Upper lobe of left lung (tissue), 6 donors: ENCODE measurements around the gene ARAP1. TPM values are rescaled to one million over a fixed set of nuclear protein-coding genes. Genes with fewer than 3 reads are reported as not detected.
A peak's percentile ranks its signal among the peaks of the same experiment; 100 is the strongest.

Experiments
- ATAC-seq, 2 donors: fragments of 200-7000 bp; cut with Tn5 transposase; one replicate each; pipeline ENCODE4 v1.9.1; 2022; ENCODE audit warnings: mild to moderate bottlenecking in 2 of 2, moderate library complexity in 2 of 2; ENCODE audit not compliant: low FRiP score in 2 of 2
- DNase-seq, 2 donors: peaks; one replicate each; pipeline ENCODE4 v3.0.0-alpha.2; 2019 to 2020
- H3K27ac ChIP-seq, 4 donors: fragments of 200-600 bp; sonication (generic); one replicate each; pipeline ENCODE4 v1.5.1; 2016 to 2019
- H3K27me3 ChIP-seq, 4 donors: fragments of 200-600 bp; sonication (generic); one replicate each; pipeline ENCODE4 v1.5.1; 2017 to 2019
- H3K36me3 ChIP-seq, 4 donors: fragments of 200-600 bp; sonication (generic); one replicate each; pipeline ENCODE4 v1.5.1; 2016 to 2019
- H3K4me1 ChIP-seq, 4 donors: fragments of 200-600 bp; sonication (generic); one replicate each; pipeline ENCODE4 v1.5.1; 2018 to 2019
- H3K4me3 ChIP-seq, 4 donors: fragments of 200-600 bp; sonication (generic); one replicate each; pipeline ENCODE4 v1.5.1; 2017 to 2019; ENCODE audit warnings: mild to moderate bottlenecking in 2 of 4, moderate library complexity in 1 of 4
- H3K9me3 ChIP-seq, 4 donors: fragments of 200-600 bp; sonication (generic); one replicate each; pipeline ENCODE4 v1.5.1; 2018 to 2019
- EP300 ChIP-seq, 4 donors: sonication (generic); formaldehyde crosslinking; IDR thresholded peaks; one replicate each; pipeline ENCODE4 v1.5.1; 2017; ENCODE audit warnings: antibody characterized with exemption in 4 of 4, control low read depth in 2 of 4
- POLR2A ChIP-seq, 4 donors: fragments of 450-650 bp; IDR thresholded peaks; one replicate each; pipeline ENCODE4 v1.5.1; 2016 to 2017; ENCODE audit warnings: antibody characterized with exemption in 4 of 4, mild to moderate bottlenecking in 2 of 4
- POLR2AphosphoS5 ChIP-seq, 2 donors: sonication (generic); formaldehyde crosslinking; IDR thresholded peaks; one replicate each; pipeline ENCODE4 v1.5.1; 2017; ENCODE audit warnings: antibody characterized with exemption in 2 of 2
- WGBS, 2 donors: methylation state at CpG; one replicate each; pipeline ENCODE4 v1.1.5; 2017 to 2018; 5-methylcytosine and 5-hydroxymethylcytosine counted together
- total RNA-seq, 6 donors: library from RNA; depleted of rRNA in 4 of 6; stranded (reverse); fragments of >200 nt in 4 of 6; gene quantifications; one replicate each; pipeline versions ENCODE4 v1.1.0 to v1.2.1, GENCODE V29; 2016 to 2021
- TF ChIP-seq, protein P1 (sequence below), 6 experiments: fragments of 450-650 bp in 4 of 6; fragments of 200-600 bp in 2 of 6; sonication (generic) in 2 of 6; IDR thresholded peaks; one replicate each; pipeline ENCODE4 v1.5.1; 2016 to 2019; ENCODE audit warnings: antibody characterized with exemption in 6 of 6
- donor health status: DM: no; HTN: no; CAD: no; lungs with moderate emphysema.
- donor health status: DM: no; HTN: yes; CAD: no; lungs with severe emphysema.

The ARAP1 gene
- total RNA-seq, 6 donors from 2014 or later, result 217 to 1,154 (median 269) TPM

DNA sequence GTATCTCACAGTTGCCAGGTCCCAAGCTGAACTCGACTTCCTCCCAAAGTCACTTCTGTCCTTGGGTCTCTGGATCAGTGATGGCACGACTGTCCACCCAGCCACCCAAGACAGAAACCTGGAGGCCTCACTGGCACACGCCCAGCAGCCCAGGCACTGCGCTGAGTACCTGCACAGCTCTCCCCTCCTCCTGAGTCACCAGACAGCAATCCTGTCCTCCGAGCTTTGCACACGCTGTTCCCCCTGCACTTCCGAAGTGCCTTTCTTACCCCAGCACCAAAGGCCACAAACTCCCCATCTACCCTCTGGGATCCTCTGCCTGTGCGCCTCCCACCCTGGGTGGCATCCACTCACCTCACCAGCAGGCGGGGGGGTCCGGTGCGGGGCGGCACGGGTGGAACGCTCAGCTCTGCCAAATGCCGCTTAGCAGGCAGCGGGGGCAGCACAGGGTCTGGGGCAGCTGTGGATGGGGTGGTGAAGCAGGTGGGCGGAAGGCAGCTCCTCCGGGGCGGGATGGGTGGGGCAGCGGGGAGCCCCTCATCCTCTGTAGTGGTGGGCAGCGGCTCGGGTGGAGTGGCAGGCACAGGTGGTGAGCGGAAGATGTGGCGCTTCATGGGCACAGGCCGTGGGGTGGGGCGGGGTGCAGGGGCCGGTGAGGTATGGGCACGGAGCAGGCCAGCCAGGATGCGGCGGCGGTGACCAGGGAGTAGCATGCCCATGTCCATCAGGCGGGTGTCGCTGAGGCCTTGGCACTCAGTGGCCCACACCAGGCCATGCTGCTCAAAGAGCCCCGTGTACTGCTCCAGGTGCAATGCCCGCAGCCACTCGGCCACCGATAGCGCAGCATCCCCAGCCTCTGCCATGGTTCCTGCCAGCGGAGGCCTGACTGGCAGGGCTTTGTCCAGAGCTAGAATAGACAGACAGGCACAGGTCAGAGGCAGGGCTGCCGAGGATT, 25.7 kb downstream of the ARAP1 start:
- H3K9me3 ChIP-seq, result peaks cover 0 to 2% (median 0%) of the 10 kb centered on the region in 4 donors
- peak overlapping the region in 2 of 4 donors; percentile 49 to 91 for H3K27ac ChIP-seq
- TF ChIP-seq POLR2AphosphoS5 (IDR thresholded peaks at IDR 0.05) (no peak), POLR2A (IDR thresholded peaks at IDR 0.05) (no peak), EP300 (IDR thresholded peaks at IDR 0.05) (no peak)
- TF ChIP-seq, protein P1, sequence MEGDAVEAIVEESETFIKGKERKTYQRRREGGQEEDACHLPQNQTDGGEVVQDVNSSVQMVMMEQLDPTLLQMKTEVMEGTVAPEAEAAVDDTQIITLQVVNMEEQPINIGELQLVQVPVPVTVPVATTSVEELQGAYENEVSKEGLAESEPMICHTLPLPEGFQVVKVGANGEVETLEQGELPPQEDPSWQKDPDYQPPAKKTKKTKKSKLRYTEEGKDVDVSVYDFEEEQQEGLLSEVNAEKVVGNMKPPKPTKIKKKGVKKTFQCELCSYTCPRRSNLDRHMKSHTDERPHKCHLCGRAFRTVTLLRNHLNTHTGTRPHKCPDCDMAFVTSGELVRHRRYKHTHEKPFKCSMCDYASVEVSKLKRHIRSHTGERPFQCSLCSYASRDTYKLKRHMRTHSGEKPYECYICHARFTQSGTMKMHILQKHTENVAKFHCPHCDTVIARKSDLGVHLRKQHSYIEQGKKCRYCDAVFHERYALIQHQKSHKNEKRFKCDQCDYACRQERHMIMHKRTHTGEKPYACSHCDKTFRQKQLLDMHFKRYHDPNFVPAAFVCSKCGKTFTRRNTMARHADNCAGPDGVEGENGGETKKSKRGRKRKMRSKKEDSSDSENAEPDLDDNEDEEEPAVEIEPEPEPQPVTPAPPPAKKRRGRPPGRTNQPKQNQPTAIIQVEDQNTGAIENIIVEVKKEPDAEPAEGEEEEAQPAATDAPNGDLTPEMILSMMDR (IDR thresholded peaks at IDR 0.05), result no peak
- peaks cover 4 to 13% (median 12%) of the 10 kb centered on the region in 4 donors for H3K36me3 ChIP-seq
- peaks cover 23 to 61% (median 45%) of the 10 kb centered on the region in 4 donors for H3K4me1 ChIP-seq
- ATAC-seq, result no peak
- H3K27me3 ChIP-seq, result no peaks in the 10 kb centered on the region
- no peak overlapping the region for H3K4me3 ChIP-seq
- DNase-seq, result peak in 1 of 2 donors; percentile 82
- 90 to 96% methylated on average over 28 to 39 of the region's 40 CpGs for WGBS, 2 donors

- TF ChIP-seq, protein P1 (IDR thresholded peaks at IDR 0.05), result no peak
- no peak for TF ChIP-seq POLR2A (IDR thresholded peaks at IDR 0.05)
- no peak for TF ChIP-seq EP300 (IDR thresholded peaks at IDR 0.05)
- TF ChIP-seq POLR2AphosphoS5 (IDR thresholded peaks at IDR 0.05), result no peak
- DNase-seq, result no peak
- no peaks in the 10 kb centered on the region for H3K27me3 ChIP-seq
- no peaks in the 10 kb centered on the region for H3K9me3 ChIP-seq
- no peak for ATAC-seq
- WGBS, 2 donors, result 84 to 86% methylated on average over 4 of the region's 4 CpGs
- H3K27ac ChIP-seq, result peak overlapping the region in 2 of 4 donors; percentile 49 to 91
- no peak overlapping the region for H3K4me3 ChIP-seq
- H3K4me1 ChIP-seq, result peaks cover 32 to 67% (median 54%) of the 10 kb centered on the region in 4 donors
- H3K36me3 ChIP-seq, result peaks cover 4 to 13% (median 12%) of the 10 kb centered on the region in 4 donors
These were observed 26.5 kb downstream of the ARAP1 start for GRCh38 chr11:72725724-72726028.

- H3K27me3 ChIP-seq, result no peaks in the 10 kb centered on the region
- ATAC-seq (peak in 1 of 2 donors; percentile 48), DNase-seq (peak in 1 of 2 donors; percentile 73)
- H3K9me3 ChIP-seq, result no peaks in the 10 kb centered on the region
- peaks cover 4 to 13% (median 12%) of the 10 kb centered on the region in 4 donors for H3K36me3 ChIP-seq
- H3K27ac ChIP-seq, result peak overlapping the region in 3 of 4 donors; percentile 7 to 91 (median 49)
- no peak overlapping the region for H3K4me3 ChIP-seq
- peaks cover 38 to 71% (median 57%) of the 10 kb centered on the region in 4 donors for H3K4me1 ChIP-seq
- WGBS, 2 donors, result 50 to 52% methylated on average over 9 of the region's 9 CpGs
- TF ChIP-seq EP300 (IDR thresholded peaks at IDR 0.05), result no peak
- no peak for TF ChIP-seq POLR2A (IDR thresholded peaks at IDR 0.05)
- TF ChIP-seq POLR2AphosphoS5 (IDR thresholded peaks at IDR 0.05), result no peak
- TF ChIP-seq, protein P1 (IDR thresholded peaks at IDR 0.05), result peak; percentile 80 to 93 (median 84)
These were observed 27.1 kb downstream of the ARAP1 start for GRCh38 chr11:72724851-72725723.

DNA sequence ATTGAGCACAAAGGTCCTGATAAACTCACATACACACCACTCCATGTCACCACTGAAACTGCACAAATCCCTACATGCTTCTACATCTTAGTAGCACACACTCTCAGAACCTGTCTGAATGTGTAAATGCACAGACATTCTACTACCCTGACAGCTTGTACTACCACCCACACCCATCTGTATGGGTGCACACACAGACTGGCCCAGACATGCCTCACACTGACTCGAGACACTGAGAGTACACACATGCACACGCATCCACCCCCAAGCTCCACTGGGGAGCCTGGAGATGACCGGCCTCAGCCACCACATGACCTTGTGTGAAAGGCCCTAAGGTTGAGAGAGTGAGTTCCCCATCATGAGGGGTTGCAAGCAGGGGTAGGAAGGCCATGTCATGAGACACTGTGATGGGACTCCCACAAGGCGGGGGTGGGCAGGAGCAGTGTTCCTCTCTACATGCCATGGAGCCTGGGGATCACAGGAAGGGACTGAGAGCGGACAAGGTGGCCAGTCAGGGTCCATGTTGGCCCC, 28.1 kb downstream of the ARAP1 start:
- Histone ChIP-seq H3K27me3 (no peaks in the 10 kb centered on the region), H3K4me1 (peaks cover 48 to 81% (median 67%) of the 10 kb centered on the region in 4 donors), H3K36me3 (peaks cover 4 to 13% (median 12%) of the 10 kb centered on the region in 4 donors), H3K4me3 (no peak overlapping the region), H3K9me3 (no peaks in the 10 kb centered on the region), H3K27ac (peak overlapping the region in 2 of 4 donors; percentile 91)
- no peak for TF ChIP-seq EP300 (IDR thresholded peaks at IDR 0.05)
- TF ChIP-seq, protein P1 (IDR thresholded peaks at IDR 0.05), result no peak
- ATAC-seq (no peak), DNase-seq (no peak)
- WGBS, 2 donors, result 62 to 87% methylated on average over 2 to 5 of the region's 5 CpGs
